WTC11 (cell line): Measurements from ENCODE around the gene OSM.

ENCODE experiments used
- CREM ChIP-seq: sonication (generic); formaldehyde crosslinking; IDR thresholded peaks from 2 replicates; pipeline ENCODE4 v1.8.1; 2022; ENCODE audit warnings: mild to moderate bottlenecking, missing genetic modification reagents, moderate library complexity
- MXD4 ChIP-seq: fragments of 250-450 bp; sonication (Bioruptor Pico); IDR thresholded peaks from 2 replicates; pipeline ENCODE4 v1.8.0; 2021; ENCODE audit warnings: mild to moderate bottlenecking, moderate library complexity, borderline replicate concordance
- NR3C1 ChIP-seq: sonication (generic); formaldehyde crosslinking; conservative IDR thresholded peaks from 2 replicates; pipeline ENCODE4 v1.8.1; 2023; ENCODE audit warnings: low read depth, mild to moderate bottlenecking, missing genetic modification reagents
- SMAD3 ChIP-seq: sonication (generic); formaldehyde crosslinking; IDR thresholded peaks from 2 replicates; pipeline ENCODE4 v1.8.0; 2022; ENCODE audit warnings: missing genetic modification reagents, mild to moderate bottlenecking, borderline replicate concordance
- TP53 ChIP-seq: sonication (generic); formaldehyde crosslinking; IDR thresholded peaks from 2 replicates; pipeline ENCODE4 v1.8.1; 2023; ENCODE audit warnings: mild to moderate bottlenecking, missing genetic modification reagents
- ZNF416 ChIP-seq: fragments of 250-450 bp; sonication (Bioruptor Pico); IDR thresholded peaks from 2 replicates; pipeline ENCODE4 v1.9.0; 2021; ENCODE audit warnings: mild to moderate bottlenecking, inconsistent platforms
- TF ChIP-seq, protein P1 (sequence below): sonication (generic); formaldehyde crosslinking; conservative IDR thresholded peaks from 2 replicates; pipeline ENCODE4 v1.8.1; 2022; ENCODE audit warnings: mild to moderate bottlenecking, missing genetic modification reagents
- TF ChIP-seq, protein P2 (sequence below): fragments of 200-600 bp; IDR thresholded peaks from 2 replicates; pipeline ENCODE4 v1.8.0; 2022; ENCODE audit warnings: antibody characterized with exemption
- TF ChIP-seq, protein P3 (sequence below): sonication (generic); formaldehyde crosslinking; IDR thresholded peaks from 2 replicates; pipeline ENCODE4 v1.8.1; 2023; ENCODE audit warnings: mild to moderate bottlenecking, missing genetic modification reagents
- TF ChIP-seq, protein P4 (sequence below): sonication (generic); formaldehyde crosslinking; conservative IDR thresholded peaks from 2 replicates; pipeline ENCODE4 v1.8.1; 2023; ENCODE audit warnings: mild to moderate bottlenecking, low read depth, missing genetic modification reagents, moderate library complexity

DNA sequence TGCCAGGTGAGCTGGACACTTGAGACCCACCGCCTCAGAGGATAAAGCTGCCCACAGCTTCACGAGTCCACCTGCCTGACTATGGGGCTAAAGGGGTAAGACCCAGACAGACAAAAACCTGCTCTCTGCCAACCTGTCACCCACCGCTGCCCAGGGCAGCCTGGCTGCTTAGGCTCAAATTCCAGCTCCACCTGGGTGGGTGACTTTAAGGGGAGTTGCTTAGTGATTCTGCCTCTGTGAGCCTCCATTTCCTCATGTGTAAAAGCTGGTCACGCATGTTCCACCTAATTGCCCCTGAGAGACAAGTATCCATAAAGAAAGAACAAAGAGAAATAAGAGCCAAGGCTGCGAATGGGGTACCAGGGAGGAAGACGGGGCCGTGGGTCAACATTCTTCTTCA lies 26.4 kb upstream of the OSM start:
- TF ChIP-seq, protein P1, sequence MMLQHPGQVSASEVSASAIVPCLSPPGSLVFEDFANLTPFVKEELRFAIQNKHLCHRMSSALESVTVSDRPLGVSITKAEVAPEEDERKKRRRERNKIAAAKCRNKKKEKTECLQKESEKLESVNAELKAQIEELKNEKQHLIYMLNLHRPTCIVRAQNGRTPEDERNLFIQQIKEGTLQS (CRISPR knock-in tag): no peak
- TF ChIP-seq, protein P2, sequence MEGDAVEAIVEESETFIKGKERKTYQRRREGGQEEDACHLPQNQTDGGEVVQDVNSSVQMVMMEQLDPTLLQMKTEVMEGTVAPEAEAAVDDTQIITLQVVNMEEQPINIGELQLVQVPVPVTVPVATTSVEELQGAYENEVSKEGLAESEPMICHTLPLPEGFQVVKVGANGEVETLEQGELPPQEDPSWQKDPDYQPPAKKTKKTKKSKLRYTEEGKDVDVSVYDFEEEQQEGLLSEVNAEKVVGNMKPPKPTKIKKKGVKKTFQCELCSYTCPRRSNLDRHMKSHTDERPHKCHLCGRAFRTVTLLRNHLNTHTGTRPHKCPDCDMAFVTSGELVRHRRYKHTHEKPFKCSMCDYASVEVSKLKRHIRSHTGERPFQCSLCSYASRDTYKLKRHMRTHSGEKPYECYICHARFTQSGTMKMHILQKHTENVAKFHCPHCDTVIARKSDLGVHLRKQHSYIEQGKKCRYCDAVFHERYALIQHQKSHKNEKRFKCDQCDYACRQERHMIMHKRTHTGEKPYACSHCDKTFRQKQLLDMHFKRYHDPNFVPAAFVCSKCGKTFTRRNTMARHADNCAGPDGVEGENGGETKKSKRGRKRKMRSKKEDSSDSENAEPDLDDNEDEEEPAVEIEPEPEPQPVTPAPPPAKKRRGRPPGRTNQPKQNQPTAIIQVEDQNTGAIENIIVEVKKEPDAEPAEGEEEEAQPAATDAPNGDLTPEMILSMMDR: no peak
- TF ChIP-seq, protein P3, sequence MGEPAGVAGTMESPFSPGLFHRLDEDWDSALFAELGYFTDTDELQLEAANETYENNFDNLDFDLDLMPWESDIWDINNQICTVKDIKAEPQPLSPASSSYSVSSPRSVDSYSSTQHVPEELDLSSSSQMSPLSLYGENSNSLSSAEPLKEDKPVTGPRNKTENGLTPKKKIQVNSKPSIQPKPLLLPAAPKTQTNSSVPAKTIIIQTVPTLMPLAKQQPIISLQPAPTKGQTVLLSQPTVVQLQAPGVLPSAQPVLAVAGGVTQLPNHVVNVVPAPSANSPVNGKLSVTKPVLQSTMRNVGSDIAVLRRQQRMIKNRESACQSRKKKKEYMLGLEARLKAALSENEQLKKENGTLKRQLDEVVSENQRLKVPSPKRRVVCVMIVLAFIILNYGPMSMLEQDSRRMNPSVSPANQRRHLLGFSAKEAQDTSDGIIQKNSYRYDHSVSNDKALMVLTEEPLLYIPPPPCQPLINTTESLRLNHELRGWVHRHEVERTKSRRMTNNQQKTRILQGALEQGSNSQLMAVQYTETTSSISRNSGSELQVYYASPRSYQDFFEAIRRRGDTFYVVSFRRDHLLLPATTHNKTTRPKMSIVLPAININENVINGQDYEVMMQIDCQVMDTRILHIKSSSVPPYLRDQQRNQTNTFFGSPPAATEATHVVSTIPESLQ (CRISPR knock-in tag): no peak
- TF ChIP-seq, protein P4, sequence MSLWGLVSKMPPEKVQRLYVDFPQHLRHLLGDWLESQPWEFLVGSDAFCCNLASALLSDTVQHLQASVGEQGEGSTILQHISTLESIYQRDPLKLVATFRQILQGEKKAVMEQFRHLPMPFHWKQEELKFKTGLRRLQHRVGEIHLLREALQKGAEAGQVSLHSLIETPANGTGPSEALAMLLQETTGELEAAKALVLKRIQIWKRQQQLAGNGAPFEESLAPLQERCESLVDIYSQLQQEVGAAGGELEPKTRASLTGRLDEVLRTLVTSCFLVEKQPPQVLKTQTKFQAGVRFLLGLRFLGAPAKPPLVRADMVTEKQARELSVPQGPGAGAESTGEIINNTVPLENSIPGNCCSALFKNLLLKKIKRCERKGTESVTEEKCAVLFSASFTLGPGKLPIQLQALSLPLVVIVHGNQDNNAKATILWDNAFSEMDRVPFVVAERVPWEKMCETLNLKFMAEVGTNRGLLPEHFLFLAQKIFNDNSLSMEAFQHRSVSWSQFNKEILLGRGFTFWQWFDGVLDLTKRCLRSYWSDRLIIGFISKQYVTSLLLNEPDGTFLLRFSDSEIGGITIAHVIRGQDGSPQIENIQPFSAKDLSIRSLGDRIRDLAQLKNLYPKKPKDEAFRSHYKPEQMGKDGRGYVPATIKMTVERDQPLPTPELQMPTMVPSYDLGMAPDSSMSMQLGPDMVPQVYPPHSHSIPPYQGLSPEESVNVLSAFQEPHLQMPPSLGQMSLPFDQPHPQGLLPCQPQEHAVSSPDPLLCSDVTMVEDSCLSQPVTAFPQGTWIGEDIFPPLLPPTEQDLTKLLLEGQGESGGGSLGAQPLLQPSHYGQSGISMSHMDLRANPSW (CRISPR knock-in tag): no peak
- TF ChIP-seq MXD4 (CRISPR knock-in tag) (no peak), NR3C1 (CRISPR knock-in tag) (no peak), TP53 (CRISPR knock-in tag) (no peak), CREM (CRISPR knock-in tag) (no peak), SMAD3 (CRISPR knock-in tag) (no peak), ZNF416 (no peak)
